Neural crest cell (in vitro differentiated cells): ENCODE data around the gene FOXP1. TPM values are rescaled to one million over a fixed set of nuclear protein-coding genes. Genes with fewer than 3 reads are reported as not detected.

Experiments used
- DNase-seq: peaks from one replicate; pipeline ENCODE4 v3.0.0; 2021; ENCODE audit warnings: low read depth, mixed read lengths, low spot score
- H3K27ac Mint-ChIP-seq: one replicate; pipeline ENCODE4 v1.8.0; 2021; ENCODE audit warnings: mild to moderate bottlenecking, mixed read lengths; ENCODE audit not compliant: unreplicated experiment
- H3K27me3 Mint-ChIP-seq: 2 replicates; pipeline ENCODE4 v1.8.0; 2021; ENCODE audit warnings: low read depth, mild to moderate bottlenecking, mixed read lengths
- H3K36me3 Mint-ChIP-seq: 2 replicates; pipeline ENCODE4 v1.8.0; 2021; ENCODE audit warnings: low read depth, mild to moderate bottlenecking, mixed read lengths
- H3K4me1 Mint-ChIP-seq: 2 replicates; pipeline ENCODE4 v1.8.0; 2021; ENCODE audit warnings: mixed read lengths
- H3K4me3 Mint-ChIP-seq: one replicate; pipeline ENCODE4 v1.8.0; 2021; ENCODE audit warnings: mild to moderate bottlenecking, mixed read lengths
- H3K9me3 Mint-ChIP-seq: 2 replicates; pipeline ENCODE4 v1.8.0; 2021; ENCODE audit warnings: mixed read lengths
- CTCF ChIP-seq: fragments of 200-600 bp; sonication (generic); conservative IDR thresholded peaks from 2 replicates; pipeline ENCODE4 v1.5.0; 2021; ENCODE audit warnings: antibody characterized with exemption, mild to moderate bottlenecking
- total RNA-seq: library from RNA; stranded (reverse); gene quantifications from 2 replicates; pipeline ENCODE4 v1.2.1, GENCODE V29; 2021

Gene FOXP1
- total RNA-seq, 1 donor from 2014 or later = 22.8 TPM

DNA sequence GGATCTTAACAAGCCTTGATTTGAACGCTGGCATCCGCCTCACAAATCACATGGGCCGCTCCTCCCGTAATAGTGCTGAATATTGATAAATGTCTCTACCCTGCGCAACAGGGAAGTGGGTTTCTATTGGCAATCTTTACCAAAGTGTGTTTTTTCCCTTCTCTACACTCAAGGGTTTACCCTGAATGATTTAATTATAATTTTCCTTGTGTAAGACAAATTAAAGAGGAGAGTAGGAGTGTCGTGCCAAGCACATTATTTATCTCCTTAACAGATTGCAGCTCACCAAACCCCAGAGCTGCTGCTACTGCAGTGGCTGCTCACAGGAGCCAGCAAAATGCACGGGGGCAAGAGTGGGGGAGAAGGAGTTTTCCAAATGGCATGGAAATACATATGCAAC lies 545.8 kb downstream of the FOXP1 start:
- peaks cover 10% of the 10 kb centered on the region for H3K36me3 Mint-ChIP-seq
- no peak overlapping the region for H3K4me3 Mint-ChIP-seq
- TF ChIP-seq CTCF = no peak
- no peak overlapping the region for H3K27ac Mint-ChIP-seq
- H3K9me3 Mint-ChIP-seq = no peaks in the 10 kb centered on the region
- peaks cover 3% of the 10 kb centered on the region for H3K4me1 Mint-ChIP-seq
- DNase-seq = no peak
- H3K27me3 Mint-ChIP-seq = no peaks in the 10 kb centered on the region

DNA sequence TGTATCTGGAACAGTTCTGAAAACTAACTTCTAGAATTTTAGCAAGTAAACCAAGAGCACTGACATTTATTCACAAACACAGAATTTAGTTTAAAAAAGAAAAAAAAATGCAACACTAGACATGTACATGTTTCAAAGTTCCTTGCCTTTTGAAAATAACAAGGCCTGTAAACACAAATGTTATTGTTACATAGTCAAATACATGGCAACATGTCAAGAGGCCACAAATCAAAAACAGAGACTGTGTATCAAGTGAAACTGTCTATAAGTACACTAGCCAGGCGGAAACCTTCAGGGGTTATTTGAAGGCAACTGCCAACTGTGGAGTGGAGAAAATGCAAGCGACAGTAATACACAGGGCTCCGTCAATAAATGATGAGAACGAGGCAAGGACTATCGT lies 547.6 kb downstream of the FOXP1 start:
- no peaks in the 10 kb centered on the region for H3K27me3 Mint-ChIP-seq
- peaks cover 5% of the 10 kb centered on the region for H3K36me3 Mint-ChIP-seq
- no peak for DNase-seq
- H3K4me1 Mint-ChIP-seq = peaks cover 3% of the 10 kb centered on the region
- no peaks in the 10 kb centered on the region for H3K9me3 Mint-ChIP-seq
- no peak overlapping the region for H3K27ac Mint-ChIP-seq
- no peak for TF ChIP-seq CTCF
- H3K4me3 Mint-ChIP-seq = no peak overlapping the region

GRCh38 chr3:71035314-71035713 lies 548.2 kb downstream of the FOXP1 start:
- no peaks in the 10 kb centered on the region for H3K27me3 Mint-ChIP-seq
- H3K4me1 Mint-ChIP-seq = peaks cover 3% of the 10 kb centered on the region
- H3K9me3 Mint-ChIP-seq = no peaks in the 10 kb centered on the region
- no peak overlapping the region for H3K4me3 Mint-ChIP-seq
- DNase-seq = no peak
- TF ChIP-seq CTCF = no peak
- H3K27ac Mint-ChIP-seq = no peak overlapping the region
- peaks cover 2% of the 10 kb centered on the region for H3K36me3 Mint-ChIP-seq

DNA sequence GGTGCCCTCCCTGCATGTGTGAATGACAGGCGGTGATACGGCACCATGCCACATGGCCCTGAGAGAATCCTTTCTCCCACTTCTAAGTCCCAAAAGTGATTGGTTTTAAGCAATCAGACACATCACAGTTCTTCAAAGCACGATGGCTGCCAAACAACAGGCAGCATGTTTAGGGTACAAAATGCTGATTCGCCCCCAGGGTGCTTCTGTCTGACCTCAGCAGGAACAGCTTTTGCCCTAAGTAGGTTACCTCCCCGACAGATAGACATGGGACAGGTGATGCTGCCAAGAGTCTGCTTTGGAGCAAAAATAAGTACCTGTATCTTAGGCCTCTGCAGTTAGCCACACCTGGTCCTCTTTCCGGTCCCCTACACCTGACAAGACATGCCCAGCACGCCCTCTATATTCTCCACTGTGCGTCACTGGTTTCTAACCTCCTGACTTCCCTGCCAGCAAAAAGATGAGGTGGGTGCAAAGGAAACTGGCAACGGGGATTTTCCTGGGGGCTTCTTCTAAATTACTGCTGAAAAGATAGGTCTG lies 549.8 kb downstream of the FOXP1 start:
- Mint-ChIP-seq H3K27ac (no peak overlapping the region), H3K9me3 (no peaks in the 10 kb centered on the region), H3K36me3 (peaks cover 6% of the 10 kb centered on the region), H3K27me3 (no peaks in the 10 kb centered on the region), H3K4me3 (no peak overlapping the region), H3K4me1 (no peaks in the 10 kb centered on the region)
- TF ChIP-seq CTCF = no peak
- DNase-seq = no peak

- no peaks in the 10 kb centered on the region for H3K9me3 Mint-ChIP-seq
- TF ChIP-seq CTCF = no peak
- H3K4me3 Mint-ChIP-seq = no peak overlapping the region
- H3K36me3 Mint-ChIP-seq = peaks cover 6% of the 10 kb centered on the region
- DNase-seq = no peak
- H3K4me1 Mint-ChIP-seq = no peaks in the 10 kb centered on the region
- H3K27ac Mint-ChIP-seq = no peak overlapping the region
- no peaks in the 10 kb centered on the region for H3K27me3 Mint-ChIP-seq
Observed at GRCh38 chr3:71031914-71032521, 551.5 kb downstream of the FOXP1 start.
